MCF 10A (cell line): Measurements from ENCODE around the gene ZNF710. TPM values are rescaled to one million over a fixed set of nuclear protein-coding genes. Genes with fewer than 3 reads are reported as not detected.

ENCODE experiments used
- BruUV-seq: library from RNA; stranded (reverse); fragments of 400-500 nt; replicated peaks from 2 replicates; lab custom pipeline; 2021; lab: Mats Ljungman, UMichigan
- CTCF ChIA-PET: fragments of 300-600 bp; sonication (Branson Sonifier 250); formaldehyde crosslinking; extraction: SDS; loops from one replicate; lab custom pipeline; 2021; ENCODE audit warnings: antibody characterized with exemption, inconsistent platforms; lab: Yijun Ruan, JAX
- POLR2A ChIA-PET: fragments of 300-600, 350-650 bp; sonication (Branson Sonifier 250); formaldehyde crosslinking; extraction: SDS; loops from one replicate; lab custom pipeline; 2020; ENCODE audit warnings: antibody characterized with exemption, inconsistent platforms; lab: Yijun Ruan, JAX
- DNase-seq: peaks from one replicate; pipeline ENCODE4 v3.0.0-alpha.2; 2018; ENCODE audit not compliant: unreplicated experiment
- H3K27ac Mint-ChIP-seq: one replicate; pipeline ENCODE4 v1.8.0; 2022; ENCODE audit warnings: mild to moderate bottlenecking, low read depth, mixed read lengths; ENCODE audit not compliant: unreplicated experiment
- H3K27me3 Mint-ChIP-seq: one replicate; pipeline ENCODE4 v1.8.0; 2022; ENCODE audit warnings: mixed read lengths; ENCODE audit not compliant: insufficient read depth, unreplicated experiment
- H3K36me3 Mint-ChIP-seq: one replicate; pipeline ENCODE4 v1.8.0; 2022; ENCODE audit warnings: mild to moderate bottlenecking, moderate library complexity, mixed read lengths; ENCODE audit not compliant: insufficient read depth, unreplicated experiment
- H3K4me1 Mint-ChIP-seq: one replicate; pipeline ENCODE4 v1.8.0; 2022; ENCODE audit warnings: mixed read lengths; ENCODE audit not compliant: insufficient read depth, unreplicated experiment
- H3K4me3 Mint-ChIP-seq: one replicate; pipeline ENCODE4 v1.8.0; 2022; ENCODE audit warnings: mild to moderate bottlenecking, moderate library complexity, mixed read lengths; ENCODE audit not compliant: unreplicated experiment
- H3K9me3 Mint-ChIP-seq: one replicate; pipeline ENCODE4 v1.8.0; 2022; ENCODE audit warnings: mixed read lengths; ENCODE audit not compliant: unreplicated experiment
- CTCF ChIP-seq: fragments of 200-600 bp; IDR thresholded peaks from one replicate; pipeline ENCODE4 v1.8.0; 2022; ENCODE audit warnings: antibody characterized with exemption, mild to moderate bottlenecking; ENCODE audit not compliant: unreplicated experiment
- intact Hi-C: fragments of 100-400 bp; cut with micrococcal nuclease; formaldehyde crosslinking; loops from 2 replicates; pipeline ENCODE4 v1.14.1; 2022
- total RNA-seq: library from RNA; stranded (reverse); gene quantifications from 2 replicates; pipeline ENCODE4 v1.2.3, GENCODE V29; 2022

The ZNF710 gene
- total RNA-seq, 1 experiment from 2014 or later, result 27.3 TPM

GRCh38 chr15:90058308-90058707 lies 57.2 kb downstream of the ZNF710 start:
- Mint-ChIP-seq H3K27ac (peak overlapping the region; percentile 78), H3K27me3 (no peaks in the 10 kb centered on the region), H3K9me3 (no peaks in the 10 kb centered on the region), H3K36me3 (peaks cover 7% of the 10 kb centered on the region), H3K4me3 (no peak overlapping the region), H3K4me1 (peaks cover 30% of the 10 kb centered on the region)
- BruUV-seq, result no TSS peak
- no peak for DNase-seq
- ChIA-PET POLR2A (interaction anchor here (0.7 kb wide), 1 partner anchor 155 kb away, joined by 3 read pairs; no protein-coding TSS in a partner anchor), CTCF (no interaction called here)
- intact Hi-C loops, result no loop called here
- no peak for TF ChIP-seq CTCF

- H3K9me3 Mint-ChIP-seq, result no peaks in the 10 kb centered on the region
- ChIA-PET POLR2A (no interaction called here), CTCF (interaction anchor here (1.2 kb wide), 1 partner anchor 12 kb away, joined by 3 read pairs; no protein-coding TSS in a partner anchor)
- H3K27ac Mint-ChIP-seq, result peak overlapping the region; percentile 78
- no peak for DNase-seq
- no peaks in the 10 kb centered on the region for H3K27me3 Mint-ChIP-seq
- no peak overlapping the region for H3K4me3 Mint-ChIP-seq
- peaks cover 29% of the 10 kb centered on the region for H3K4me1 Mint-ChIP-seq
- H3K36me3 Mint-ChIP-seq, result peaks cover 7% of the 10 kb centered on the region
- no TSS peak for BruUV-seq
- intact Hi-C loops, result no loop called here
- no peak for TF ChIP-seq CTCF
Measured at GRCh38 chr15:90058775-90059174, 57.7 kb downstream of the ZNF710 start.

GRCh38 chr15:90059208-90059985 lies 58.3 kb downstream of the ZNF710 start:
- TF ChIP-seq CTCF, result no peak
- Mint-ChIP-seq H3K4me3 (no peak overlapping the region), H3K4me1 (peaks cover 25% of the 10 kb centered on the region), H3K36me3 (peaks cover 7% of the 10 kb centered on the region), H3K27ac (peak overlapping the region; percentile 78), H3K27me3 (no peaks in the 10 kb centered on the region), H3K9me3 (no peaks in the 10 kb centered on the region)
- POLR2A ChIA-PET, result interaction anchor here (0.6 kb wide), 1 partner anchor 49 kb away, joined by 3 read pairs; no protein-coding TSS in a partner anchor
- peak; percentile 72 for DNase-seq
- BruUV-seq, result no TSS peak
- intact Hi-C loops, result no loop called here
- CTCF ChIA-PET, result interaction anchor here (1.2 kb wide), 1 partner anchor 12 kb away, joined by 3 read pairs; no protein-coding TSS in a partner anchor

DNA sequence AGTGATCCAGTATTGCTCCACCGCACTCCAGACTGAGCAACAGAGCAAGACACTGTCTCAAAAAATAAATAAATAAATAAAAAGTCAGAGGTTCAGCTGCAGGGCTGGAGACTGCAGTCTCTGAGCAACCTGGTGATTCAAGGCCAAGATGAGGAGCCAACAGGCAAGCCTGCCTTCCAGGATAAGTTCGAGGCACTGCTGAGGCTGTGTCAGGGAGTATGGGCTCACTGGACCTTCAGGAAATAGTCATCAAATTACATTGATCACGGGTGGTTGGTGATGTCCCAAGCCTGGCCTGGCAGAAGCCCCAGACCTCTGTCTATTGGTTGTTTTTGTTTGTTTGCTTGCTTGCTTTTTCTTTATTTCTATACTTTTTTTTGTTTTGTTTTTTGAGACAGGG lies 59.7 kb downstream of the ZNF710 start:
- Mint-ChIP-seq H3K36me3 (peaks cover 17% of the 10 kb centered on the region), H3K27me3 (no peaks in the 10 kb centered on the region), H3K27ac (no peak overlapping the region), H3K4me3 (no peak overlapping the region), H3K4me1 (peaks cover 25% of the 10 kb centered on the region), H3K9me3 (no peaks in the 10 kb centered on the region)
- DNase-seq, result peak; percentile 33
- POLR2A ChIA-PET, result interaction anchor here (0.6 to 2.1 kb wide), 3 partner anchors 15 to 1082 kb away, joined by 3 to 14 read pairs (median 8); no protein-coding TSS in a partner anchor
- CTCF ChIA-PET, result interaction anchor here (0.6 to 1.0 kb wide), 5 partner anchors 11 to 95 kb away, joined by 3 to 4 read pairs (median 3); no protein-coding TSS in a partner anchor
- TF ChIP-seq CTCF, result no peak
- no TSS peak for BruUV-seq
- intact Hi-C loops, result no loop called here
